SK-N-SH (cell line): ENCODE data around the gene PPP2R5E. TPM values are rescaled to one million over a fixed set of nuclear protein-coding genes. Genes with fewer than 3 reads are reported as not detected.

Experiments used
- CTCF ChIA-PET: fragments of 300-600, 350-600 bp; formaldehyde crosslinking; extraction: SDS; loops from one replicate; lab custom pipeline; 2021; lab: Yijun Ruan, JAX
- POLR2A ChIA-PET: fragments of 350-600 bp; sonication (Branson Sonifier 250); formaldehyde crosslinking; extraction: SDS; loops from one replicate; lab custom pipeline; 2020; ENCODE audit warnings: antibody characterized with exemption, inconsistent platforms; lab: Yijun Ruan, JAX
- DNase-seq: peaks from one replicate; pipeline ENCODE4 v3.0.0; 2012
- H2AFZ ChIP-seq: fragments of 200-600 bp; sonication (generic); 2 replicates; pipeline ENCODE4 v1.8.1; 2016; ENCODE audit warnings: antibody characterized with exemption, mild to moderate bottlenecking, low read depth
- H3F3A ChIP-seq: fragments of 200-600 bp; sonication (generic); replicated peaks from 2 replicates; pipeline ENCODE3; 2016; ENCODE audit warnings: antibody characterized with exemption, mild to moderate bottlenecking; ENCODE audit not compliant: insufficient read depth
- H3K27ac ChIP-seq, 2 experiments: fragments of 200-500 bp in 1 of 2; fragments of 200-600 bp in 1 of 2; sonication (Bioruptor generic) in 1 of 2; sonication (generic), shearing (Covaris generic) in 1 of 2; 2 replicates each; pipeline versions ENCODE4 v1.5.1 to v1.6.1; 2014 to 2016; ENCODE audit warnings: low read depth in 2 of 2, inconsistent platforms in 1 of 2, low read length in 1 of 2, mild to moderate bottlenecking in 1 of 2, mixed read lengths in 1 of 2
- H3K27me3 ChIP-seq: fragments of 200-600 bp; sonication (generic), shearing (Covaris generic); 2 replicates; pipeline ENCODE4 v1.6.1; 2016; ENCODE audit warnings: mixed run types; ENCODE audit not compliant: insufficient read depth
- H3K36me3 ChIP-seq, 2 experiments: fragments of 200-500 bp in 1 of 2; fragments of 200-600 bp in 1 of 2; sonication (Bioruptor generic) in 1 of 2; sonication (generic) in 1 of 2; replicated peaks in 1 of 2; 2 replicates each; pipeline versions ENCODE3 to v1.5.1; 2014 to 2016; ENCODE audit warnings: low read length in 1 of 2, mild to moderate bottlenecking in 1 of 2; ENCODE audit not compliant: insufficient read depth in 2 of 2, control insufficient read depth in 1 of 2
- H3K4me1 ChIP-seq, 2 experiments: fragments of 200-500 bp in 1 of 2; fragments of 200-600 bp in 1 of 2; sonication (Bioruptor generic) in 1 of 2; sonication (generic), shearing (Covaris generic) in 1 of 2; 2 replicates each; pipeline versions ENCODE4 v1.5.1 to v1.6.1; 2014 to 2016; ENCODE audit warnings: low read depth in 1 of 2, low read length in 1 of 2, mixed run types in 1 of 2; ENCODE audit not compliant: insufficient read depth in 2 of 2, control insufficient read depth in 1 of 2
- H3K4me2 ChIP-seq: fragments of 200-600 bp; sonication (generic), shearing (Covaris generic); 2 replicates; pipeline ENCODE4 v1.6.1; 2017; ENCODE audit warnings: mixed run types
- H3K4me3 ChIP-seq, 2 experiments: fragments of 200-500 bp in 1 of 2; fragments of 200-600 bp in 1 of 2; sonication (Bioruptor generic) in 1 of 2; sonication (generic), shearing (Covaris generic) in 1 of 2; 2 replicates each; pipeline versions ENCODE4 v1.5.1 to v1.8.1; 2014 to 2016; ENCODE audit warnings: low read depth in 2 of 2, inconsistent platforms in 1 of 2, low read length in 1 of 2, mild to moderate bottlenecking in 1 of 2, mixed read lengths in 1 of 2, moderate library complexity in 1 of 2
- H3K79me2 ChIP-seq: fragments of 200-600 bp; sonication (generic); 2 replicates; pipeline ENCODE4 v1.8.1; 2017; ENCODE audit warnings: mild to moderate bottlenecking; ENCODE audit not compliant: insufficient read depth
- H3K9ac ChIP-seq: fragments of 200-600 bp; sonication (generic); 2 replicates; pipeline ENCODE4 v1.6.1; 2017; ENCODE audit warnings: mixed run types
- H3K9me2 ChIP-seq: fragments of 200-600 bp; sonication (generic); 2 replicates; pipeline ENCODE4 v1.6.1; 2017; ENCODE audit warnings: mixed run types
- H3K9me3 ChIP-seq: fragments of 200-600 bp; sonication (generic); 2 replicates; pipeline ENCODE4 v1.6.1; 2017; ENCODE audit warnings: mixed run types, mild to moderate bottlenecking, moderate library complexity
- H4K20me1 ChIP-seq: fragments of 200-600 bp; sonication (generic); 2 replicates; pipeline ENCODE4 v1.6.1; 2017; ENCODE audit warnings: mild to moderate bottlenecking, mixed run types; ENCODE audit not compliant: insufficient read depth
- CTCF ChIP-seq: fragments of 200-600 bp; sonication (generic); IDR thresholded peaks from 2 replicates; pipeline ENCODE4 v1.6.1; 2017; ENCODE audit warnings: antibody characterized with exemption, mild to moderate bottlenecking, moderate library complexity
- GATA2 ChIP-seq: sonication (generic); formaldehyde crosslinking; IDR thresholded peaks from 2 replicates; pipeline ENCODE4 v1.5.0; 2020; ENCODE audit warnings: mild to moderate bottlenecking, missing genetic modification reagents
- POLR2AphosphoS5 ChIP-seq: IDR thresholded peaks from 2 replicates; pipeline ENCODE4 v1.6.1; 2012; ENCODE audit warnings: low read depth, low read length
- RCOR1 ChIP-seq: fragments of 150-350 bp; IDR thresholded peaks from 2 replicates; pipeline ENCODE4 v1.6.1; 2017; ENCODE audit warnings: antibody characterized with exemption, low read length
- REST ChIP-seq: IDR thresholded peaks from 2 replicates; pipeline ENCODE4 v1.6.1; 2012; ENCODE audit warnings: mild to moderate bottlenecking, low read depth, low read length, moderate library complexity
- TEAD4 ChIP-seq: IDR thresholded peaks from 2 replicates; pipeline ENCODE4 v1.4.0; 2012; ENCODE audit warnings: mild to moderate bottlenecking, borderline replicate concordance; ENCODE audit not compliant: insufficient read depth
- USF1 ChIP-seq: IDR thresholded peaks from 2 replicates; pipeline ENCODE4 v1.4.0; 2012; ENCODE audit warnings: low read depth, borderline replicate concordance
- USF2 ChIP-seq: fragments of 150-350 bp; IDR thresholded peaks from 2 replicates; pipeline ENCODE4 v1.6.1; 2017; ENCODE audit warnings: antibody characterized with exemption, low read length, low read depth, borderline replicate concordance
- WGBS: methylation state at CpG from one replicate; pipeline ENCODE4 v1.1.6; 2017; ENCODE audit warnings: low lambda C conversion rate; 5-methylcytosine and 5-hydroxymethylcytosine counted together
- polyA plus RNA-seq, 3 experiments: library from polyadenylated mRNA; depleted of rRNA; stranded (reverse); fragments of >200 nt; gene quantifications; 2 replicates each; pipeline ENCODE4 v1.2.3, GENCODE V29; 2012

Gene PPP2R5E
- polyA plus RNA-seq, 1 of the 3 experiments (the other 2 are of a cell fraction): 4.4 TPM

GRCh38 chr14:63367742-63368364, 175.3 kb downstream of the PPP2R5E start:
- Histone ChIP-seq H3K36me3 (peaks cover 6 to 8% of the 10 kb centered on the region in 2 experiments), H3K4me3 (no peak overlapping the region), H4K20me1 (no peaks in the 10 kb centered on the region), H3F3A (peaks cover 3% of the 10 kb centered on the region), H3K27ac (no peak overlapping the region), H3K27me3 (no peaks in the 10 kb centered on the region), H3K9me3 (no peaks in the 10 kb centered on the region), H3K79me2 (no peaks in the 10 kb centered on the region), H2AFZ (no peak overlapping the region), H3K9ac (no peak overlapping the region), H3K4me2 (no peak overlapping the region), H3K9me2 (no peaks in the 10 kb centered on the region), H3K4me1 (no peaks in the 10 kb centered on the region)
- POLR2A ChIA-PET: no interaction called here
- DNase-seq: no peak
- CTCF ChIA-PET: interaction anchor here (2.0 kb wide), 1 partner anchor 21 kb away, joined by 7 read pairs; no protein-coding TSS in a partner anchor
- TF ChIP-seq CTCF (peak; percentile 28; the same call in 1 of the 2 replicates), GATA2 (CRISPR knock-in tag) (no peak), POLR2AphosphoS5 (no peak), USF1 (no peak)

- CTCF ChIA-PET: interaction anchor here (0.7 to 1.2 kb wide), 4 partner anchors 9 to 63 kb away, joined by 3 to 4 read pairs (median 3); no protein-coding TSS in a partner anchor
- no peak for DNase-seq
- no peaks in the 10 kb centered on the region for H4K20me1 ChIP-seq
- no peaks in the 10 kb centered on the region for H3K9me3 ChIP-seq
- H3K36me3 ChIP-seq: no peaks in the 10 kb centered on the region
- POLR2A ChIA-PET: no interaction called here
- H3K4me2 ChIP-seq: no peak overlapping the region
- TF ChIP-seq TEAD4 (no peak), RCOR1 (no peak), REST (no peak), USF2 (no peak), POLR2AphosphoS5 (no peak)
- no peak overlapping the region for H3K9ac ChIP-seq
- H2AFZ ChIP-seq: no peak overlapping the region
- H3K27me3 ChIP-seq: no peaks in the 10 kb centered on the region
- H3K79me2 ChIP-seq: no peaks in the 10 kb centered on the region
- no peaks in the 10 kb centered on the region for H3K9me2 ChIP-seq
- H3K4me1 ChIP-seq: no peaks in the 10 kb centered on the region
- no peak overlapping the region for H3K4me3 ChIP-seq
- 88% methylated on average over 8 of the region's 8 CpGs for WGBS
- no peak overlapping the region for H3K27ac ChIP-seq
- no peaks in the 10 kb centered on the region for H3F3A ChIP-seq
These were observed 180.8 kb downstream of the PPP2R5E start for GRCh38 chr14:63362389-63362819.
